Peyer's patch (tissue), 4 donors: ENCODE measurements around the gene PRLH. TPM values are rescaled to one million over a fixed set of nuclear protein-coding genes. Genes with fewer than 3 reads are reported as not detected.

Source experiments
- DNase-seq, 3 donors: peaks; one replicate each; pipeline ENCODE4 v3.0.0-alpha.2; 2017 to 2019
- H3K27ac ChIP-seq, 4 donors: fragments of 200-600 bp; sonication (generic); one replicate each; pipeline ENCODE4 v1.5.1; 2016 to 2019
- H3K27me3 ChIP-seq, 2 donors: fragments of 200-600 bp; sonication (generic); one replicate each; pipeline ENCODE4 v1.5.1; 2019
- H3K36me3 ChIP-seq, 3 donors: fragments of 200-600 bp; sonication (generic); one replicate each; pipeline ENCODE4 v1.5.1; 2016 to 2019
- H3K4me1 ChIP-seq, 4 donors: fragments of 200-600 bp; sonication (generic); one replicate each; pipeline ENCODE4 v1.5.1; 2016 to 2019
- H3K4me3 ChIP-seq, 4 donors: fragments of 200-600 bp; sonication (generic); 1 replicate in 3 of 4; 2 replicates in 1 of 4; pipeline ENCODE4 v1.5.1; 2016 to 2019; ENCODE audit warnings: mild to moderate bottlenecking in 1 of 4
- H3K9me3 ChIP-seq, 4 donors: fragments of 200-600 bp; sonication (generic); one replicate each; pipeline ENCODE4 v1.5.1; 2016 to 2019; ENCODE audit warnings: mild to moderate bottlenecking in 1 of 4
- POLR2A ChIP-seq, 2 donors: fragments of 450-650 bp; IDR thresholded peaks; one replicate each; pipeline ENCODE4 v1.5.1; 2017; ENCODE audit warnings: antibody characterized with exemption in 2 of 2, mild to moderate bottlenecking in 2 of 2, moderate library complexity in 2 of 2
- total RNA-seq, 4 donors: library from RNA; depleted of rRNA; stranded (reverse); fragments of >200 nt; gene quantifications; one replicate each; pipeline ENCODE4 v1.1.0, GENCODE V29; 2016
- TF ChIP-seq, protein P1 (sequence below), 6 experiments: fragments of 450-650 bp in 4 of 6; fragments of 200-600 bp in 2 of 6; sonication (generic) in 1 of 6; IDR thresholded peaks; one replicate each; pipeline ENCODE4 v1.5.1; 2017 to 2019; ENCODE audit warnings: antibody characterized with exemption in 6 of 6, mild to moderate bottlenecking in 3 of 6, moderate library complexity in 1 of 6

PRLH gene
- total RNA-seq, 4 donors from 2014 or later: not detected

- no peaks in the 10 kb centered on the region for H3K36me3 ChIP-seq
- H3K4me1 ChIP-seq: peaks cover 0 to 20% (median 0%) of the 10 kb centered on the region in 4 donors
- H3K4me3 ChIP-seq: no peak overlapping the region
- H3K27me3 ChIP-seq: no peaks in the 10 kb centered on the region
- no peak for TF ChIP-seq POLR2A (IDR thresholded peaks at IDR 0.05)
- TF ChIP-seq, protein P1, sequence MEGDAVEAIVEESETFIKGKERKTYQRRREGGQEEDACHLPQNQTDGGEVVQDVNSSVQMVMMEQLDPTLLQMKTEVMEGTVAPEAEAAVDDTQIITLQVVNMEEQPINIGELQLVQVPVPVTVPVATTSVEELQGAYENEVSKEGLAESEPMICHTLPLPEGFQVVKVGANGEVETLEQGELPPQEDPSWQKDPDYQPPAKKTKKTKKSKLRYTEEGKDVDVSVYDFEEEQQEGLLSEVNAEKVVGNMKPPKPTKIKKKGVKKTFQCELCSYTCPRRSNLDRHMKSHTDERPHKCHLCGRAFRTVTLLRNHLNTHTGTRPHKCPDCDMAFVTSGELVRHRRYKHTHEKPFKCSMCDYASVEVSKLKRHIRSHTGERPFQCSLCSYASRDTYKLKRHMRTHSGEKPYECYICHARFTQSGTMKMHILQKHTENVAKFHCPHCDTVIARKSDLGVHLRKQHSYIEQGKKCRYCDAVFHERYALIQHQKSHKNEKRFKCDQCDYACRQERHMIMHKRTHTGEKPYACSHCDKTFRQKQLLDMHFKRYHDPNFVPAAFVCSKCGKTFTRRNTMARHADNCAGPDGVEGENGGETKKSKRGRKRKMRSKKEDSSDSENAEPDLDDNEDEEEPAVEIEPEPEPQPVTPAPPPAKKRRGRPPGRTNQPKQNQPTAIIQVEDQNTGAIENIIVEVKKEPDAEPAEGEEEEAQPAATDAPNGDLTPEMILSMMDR (IDR thresholded peaks at IDR 0.05): no peak
- peak in 2 of 3 donors; percentile 83 to 84 for DNase-seq
- H3K27ac ChIP-seq: peak overlapping the region in 2 of 4 donors; percentile 51 to 58
- H3K9me3 ChIP-seq: no peaks in the 10 kb centered on the region
These were observed 25.6 kb upstream of the PRLH start for GRCh38 chr2:237540823-237541222.

GRCh38 chr2:237541243-237541642 is 25.1 kb upstream of the PRLH start:
- Histone ChIP-seq H3K9me3 (no peaks in the 10 kb centered on the region), H3K27ac (peak overlapping the region in 2 of 4 donors; percentile 51 to 58), H3K4me3 (no peak overlapping the region), H3K36me3 (no peaks in the 10 kb centered on the region), H3K27me3 (no peaks in the 10 kb centered on the region), H3K4me1 (peaks cover 0 to 20% (median 0%) of the 10 kb centered on the region in 4 donors)
- no peak for DNase-seq
- TF ChIP-seq, protein P1 (IDR thresholded peaks at IDR 0.05): no peak
- no peak for TF ChIP-seq POLR2A (IDR thresholded peaks at IDR 0.05)

GRCh38 chr2:237542001-237542704 is 24.2 kb upstream of the PRLH start:
- no peak for DNase-seq
- TF ChIP-seq, protein P1 (IDR thresholded peaks at IDR 0.05): no peak
- TF ChIP-seq POLR2A (IDR thresholded peaks at IDR 0.05): no peak
- peak overlapping the region in 1 of 4 donors; percentile 58 for H3K27ac ChIP-seq

GRCh38 chr2:237546040-237546875 is 20.1 kb upstream of the PRLH start:
- no peaks in the 10 kb centered on the region for H3K36me3 ChIP-seq

More at GRCh38 chr2:237542001-237542704, 24.2 kb upstream of the PRLH start:
- Histone ChIP-seq H3K9me3 (no peaks in the 10 kb centered on the region), H3K4me3 (no peak overlapping the region), H3K36me3 (no peaks in the 10 kb centered on the region), H3K4me1 (peaks cover 0 to 20% (median 0%) of the 10 kb centered on the region in 4 donors), H3K27me3 (no peaks in the 10 kb centered on the region)

GRCh38 chr2:237546876-237547395 is 19.4 kb upstream of the PRLH start:
- Histone ChIP-seq H3K4me3 (no peak overlapping the region), H3K36me3 (no peaks in the 10 kb centered on the region), H3K27me3 (no peaks in the 10 kb centered on the region), H3K4me1 (peaks cover 0 to 10% (median 0%) of the 10 kb centered on the region in 4 donors), H3K27ac (peak overlapping the region in 2 of 4 donors; percentile 16 to 45), H3K9me3 (no peaks in the 10 kb centered on the region)
- no peak for DNase-seq
- TF ChIP-seq, protein P1 (IDR thresholded peaks at IDR 0.05): no peak
- no peak for TF ChIP-seq POLR2A (IDR thresholded peaks at IDR 0.05)

More at GRCh38 chr2:237546040-237546875, 20.1 kb upstream of the PRLH start:
- no peak for DNase-seq
- Histone ChIP-seq H3K27me3 (no peaks in the 10 kb centered on the region), H3K9me3 (no peaks in the 10 kb centered on the region), H3K4me1 (peaks cover 0 to 17% (median 0%) of the 10 kb centered on the region in 4 donors), H3K27ac (no peak overlapping the region), H3K4me3 (no peak overlapping the region)
- TF ChIP-seq, protein P1 (IDR thresholded peaks at IDR 0.05): no peak
